D721Med (cell line): Measurements from ENCODE around the gene PATL2.

Experiments used
- DNase-seq: peaks from one replicate; pipeline ENCODE4 v3.0.0; 2011; ENCODE audit warnings: low spot score; ENCODE audit not compliant: insufficient read length
- FAIRE-seq: peaks from 2 replicates; lab custom pipeline; 2011; peaks lifted over from hg19 to GRCh38; lab: Jason Lieb, UNC
- CTCF ChIP-seq: IDR thresholded peaks from 2 replicates; pipeline ENCODE4 v1.5.1; 2012; ENCODE audit warnings: mild to moderate bottlenecking, control low read depth; ENCODE audit not compliant: insufficient read depth; ENCODE audit errors: missing control alignments

The PATL2 gene

GRCh38 chr15:44662478-44663409, 48.4 kb downstream of the PATL2 start:
- DNase-seq, result no peak
- TF ChIP-seq CTCF, result no peak

DNA sequence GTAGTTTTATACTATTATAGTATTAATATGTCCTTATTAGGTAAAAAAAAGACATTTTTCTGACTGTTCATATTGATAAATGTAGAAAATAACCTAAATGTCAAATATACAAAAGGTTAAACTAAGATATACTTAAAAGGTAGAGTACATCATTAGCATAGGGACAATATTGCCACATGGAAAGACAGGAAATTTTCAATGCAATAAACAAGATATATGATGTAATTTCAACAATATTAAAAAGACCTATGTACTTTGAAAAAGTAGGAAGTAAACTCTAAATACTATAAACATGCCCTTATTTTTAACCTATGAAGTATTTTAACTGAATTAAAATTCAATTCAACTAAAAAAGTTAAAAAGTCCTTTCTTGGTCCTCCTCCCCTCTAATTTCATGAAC, 49.5 kb downstream of the PATL2 start:
- no peak for TF ChIP-seq CTCF
- FAIRE-seq, result no peak
- DNase-seq, result no peak

More at GRCh38 chr15:44662478-44663409, 48.4 kb downstream of the PATL2 start:
- no peak for FAIRE-seq

- FAIRE-seq (no peak), DNase-seq (no peak)
- TF ChIP-seq CTCF, result no peak
Measured at GRCh38 chr15:44659056-44659455, 52.1 kb downstream of the PATL2 start.

GRCh38 chr15:44657378-44657777, 53.7 kb downstream of the PATL2 start:
- no peak for FAIRE-seq
- TF ChIP-seq CTCF, result no peak
- no peak for DNase-seq

DNA sequence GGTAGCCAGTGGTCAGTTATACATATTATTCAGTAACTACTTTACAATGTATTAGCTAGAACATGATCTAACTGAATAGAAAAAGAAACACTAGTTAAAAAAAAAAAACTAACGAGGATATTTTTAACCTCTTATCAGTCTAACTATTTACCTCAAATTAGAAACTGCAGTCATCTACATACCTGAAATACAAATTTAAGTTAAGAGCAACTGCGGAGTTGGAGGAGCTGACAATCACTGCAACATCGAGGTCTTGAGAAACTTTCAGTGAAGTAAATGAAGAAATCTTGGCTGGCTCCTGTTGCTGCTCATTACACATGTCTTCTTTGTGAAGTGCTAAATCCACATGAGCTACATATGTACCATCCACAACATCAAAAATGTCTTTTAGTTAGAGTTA, 54.2 kb downstream of the PATL2 start:
- no peak for DNase-seq
- FAIRE-seq, result no peak
- TF ChIP-seq CTCF, result no peak

GRCh38 chr15:44656298-44656697, 54.8 kb downstream of the PATL2 start:
- FAIRE-seq (no peak), DNase-seq (no peak)
- TF ChIP-seq CTCF, result no peak

DNA sequence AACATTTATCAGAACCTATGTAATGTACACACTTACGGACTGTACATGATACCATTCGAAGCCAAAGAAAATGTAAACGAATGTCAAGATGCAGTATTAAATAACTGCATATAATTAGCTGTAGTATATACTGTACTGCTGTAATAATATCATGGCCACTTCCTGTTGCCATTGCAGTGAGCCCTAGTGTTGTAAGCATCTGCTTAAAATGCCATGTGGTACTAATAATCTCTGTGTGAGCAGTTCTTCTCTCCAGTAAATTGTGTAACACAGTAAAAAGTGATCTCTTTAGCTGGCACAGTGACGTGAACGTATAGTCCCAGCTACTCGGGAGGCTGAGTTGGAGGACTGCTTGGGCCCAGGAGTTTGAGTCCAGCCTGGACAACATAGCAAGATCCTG, 56.3 kb downstream of the PATL2 start:
- no peak for FAIRE-seq
- no peak for TF ChIP-seq CTCF
- no peak for DNase-seq
